Pons (tissue), 1 donor: ENCODE results near the gene GLP1R.

Experiments used
- DNase-seq: peaks from one replicate; pipeline ENCODE4 v3.0.0-alpha.2; 2016; ENCODE audit warnings: low spot score

The GLP1R gene

DNA sequence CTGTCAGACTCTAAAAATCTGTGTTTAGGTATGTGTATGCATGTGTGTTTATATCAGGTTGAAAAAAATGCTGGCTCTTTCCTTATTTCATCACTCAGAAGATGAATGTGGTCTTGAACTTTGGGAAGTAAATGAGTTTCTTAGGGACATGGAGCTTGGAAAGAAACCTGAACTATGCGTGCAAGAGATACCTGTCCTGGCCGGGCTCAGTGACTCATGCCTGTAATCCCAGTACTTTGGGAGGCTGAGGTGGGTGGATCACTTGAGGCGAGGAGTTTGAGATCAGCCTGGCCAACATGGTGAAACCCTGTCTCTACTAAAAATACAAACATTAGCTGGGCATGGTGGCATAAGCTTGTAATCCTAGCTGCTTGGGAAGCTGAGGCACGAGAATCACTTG lies 4.4 kb upstream of the GLP1R start:
- DNase-seq: no peak

GRCh38 chr6:39047434-39048327 lies 900 bp upstream of the GLP1R start:
- no peak for DNase-seq

GRCh38 chr6:39049575-39050283 lies 1.1 kb downstream of the GLP1R start:
- DNase-seq: no peak

DNA sequence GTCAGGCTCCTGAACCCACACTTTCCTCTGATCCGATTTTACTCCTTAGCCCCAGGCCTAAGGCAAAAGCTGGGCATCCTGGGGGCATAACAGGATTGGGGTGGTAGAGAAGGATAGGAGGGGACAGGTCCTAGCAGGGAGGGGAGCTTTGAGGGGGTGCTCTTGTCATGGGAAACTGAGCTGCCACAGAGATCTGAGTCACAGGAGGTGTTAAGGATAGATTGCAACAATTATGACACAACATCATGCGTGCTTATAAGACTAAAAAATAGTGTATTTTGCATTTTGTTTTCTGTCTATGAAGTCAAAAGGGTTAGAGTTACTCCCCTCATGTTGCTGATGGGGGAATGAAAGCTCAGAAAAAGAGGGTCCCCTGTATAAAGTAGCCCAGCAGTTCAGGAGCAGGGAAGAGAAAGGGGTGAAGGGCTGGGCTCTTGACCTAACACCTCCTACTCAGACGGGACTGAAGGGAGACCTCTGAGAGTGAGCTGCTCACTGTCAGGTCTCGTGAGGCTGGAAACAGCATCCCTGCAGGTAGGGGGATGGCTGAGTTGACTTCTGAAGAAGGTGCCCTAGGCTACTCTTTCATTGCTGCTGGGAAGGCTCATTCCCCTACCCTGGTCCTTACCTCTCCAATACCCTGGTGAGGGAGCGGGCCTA lies 2.0 kb downstream of the GLP1R start:
- DNase-seq: no peak

- no peak for DNase-seq
Observed at GRCh38 chr6:39051399-39052122, 3.0 kb downstream of the GLP1R start.

- no peak for DNase-seq
Observed at GRCh38 chr6:39053016-39053624, 4.5 kb downstream of the GLP1R start.

DNA sequence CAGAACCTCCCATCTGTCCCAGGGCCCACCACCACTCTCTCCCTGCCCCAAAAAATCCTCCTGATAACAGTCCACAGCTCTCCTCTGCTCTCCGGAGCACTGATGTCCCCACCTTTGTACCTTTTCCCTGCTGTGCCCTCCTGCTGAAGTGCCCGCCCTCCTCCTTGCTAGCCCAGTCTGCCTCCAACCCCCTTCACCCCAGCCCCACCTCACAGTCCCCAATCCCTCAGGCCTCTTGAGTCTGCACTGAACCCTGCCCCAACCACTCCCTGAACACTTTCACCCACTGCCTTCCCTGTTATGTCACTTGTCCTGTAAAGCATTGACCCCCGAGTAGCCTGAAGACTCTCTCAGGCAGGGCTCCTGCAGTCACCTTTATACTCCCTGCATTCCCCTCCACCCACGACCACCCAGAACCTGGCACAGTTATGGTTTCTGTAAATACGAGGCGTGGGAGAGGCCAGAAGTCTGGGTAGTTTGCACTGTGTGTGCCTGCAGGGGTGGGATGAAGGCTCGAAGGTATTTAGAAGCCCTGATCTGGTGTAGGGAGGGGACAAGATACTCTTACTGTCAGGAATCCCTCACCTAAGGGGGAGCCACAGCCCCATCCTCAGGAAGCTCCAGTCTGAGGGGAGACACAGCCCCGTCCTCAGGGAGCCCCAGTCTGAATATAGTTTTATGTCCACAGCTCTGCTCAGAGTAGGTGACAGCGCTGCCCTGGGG lies 5.4 kb downstream of the GLP1R start:
- no peak for DNase-seq

- no peak for DNase-seq
Observed at GRCh38 chr6:39054577-39055142, 6.1 kb downstream of the GLP1R start.

- no peak for DNase-seq
Observed at GRCh38 chr6:39055661-39056060, 7.1 kb downstream of the GLP1R start.

GRCh38 chr6:39056191-39056590 lies 7.6 kb downstream of the GLP1R start:
- DNase-seq: no peak

DNA sequence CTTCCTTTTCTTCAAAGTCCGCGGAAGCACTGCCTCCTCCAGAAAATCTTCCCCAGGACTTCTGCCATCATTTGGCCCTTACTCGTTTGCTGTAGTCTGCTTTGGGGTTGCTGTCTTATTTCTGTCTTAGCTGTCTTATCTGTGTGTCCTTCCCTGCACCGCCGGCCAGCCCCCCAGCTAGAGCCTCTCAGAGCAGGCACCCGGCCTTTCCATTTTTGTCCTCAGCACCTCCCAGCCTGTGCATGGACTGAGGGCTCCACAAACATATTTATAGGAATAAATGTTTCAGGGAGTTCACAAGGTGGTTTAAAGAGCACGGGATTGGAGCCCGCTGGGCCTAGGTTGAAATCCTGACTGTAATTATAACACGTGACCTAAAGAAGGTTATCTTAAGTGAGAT lies 8.1 kb downstream of the GLP1R start:
- DNase-seq: no peak

- no peak for DNase-seq
Observed at GRCh38 chr6:39057251-39058155, 8.9 kb downstream of the GLP1R start.

DNA sequence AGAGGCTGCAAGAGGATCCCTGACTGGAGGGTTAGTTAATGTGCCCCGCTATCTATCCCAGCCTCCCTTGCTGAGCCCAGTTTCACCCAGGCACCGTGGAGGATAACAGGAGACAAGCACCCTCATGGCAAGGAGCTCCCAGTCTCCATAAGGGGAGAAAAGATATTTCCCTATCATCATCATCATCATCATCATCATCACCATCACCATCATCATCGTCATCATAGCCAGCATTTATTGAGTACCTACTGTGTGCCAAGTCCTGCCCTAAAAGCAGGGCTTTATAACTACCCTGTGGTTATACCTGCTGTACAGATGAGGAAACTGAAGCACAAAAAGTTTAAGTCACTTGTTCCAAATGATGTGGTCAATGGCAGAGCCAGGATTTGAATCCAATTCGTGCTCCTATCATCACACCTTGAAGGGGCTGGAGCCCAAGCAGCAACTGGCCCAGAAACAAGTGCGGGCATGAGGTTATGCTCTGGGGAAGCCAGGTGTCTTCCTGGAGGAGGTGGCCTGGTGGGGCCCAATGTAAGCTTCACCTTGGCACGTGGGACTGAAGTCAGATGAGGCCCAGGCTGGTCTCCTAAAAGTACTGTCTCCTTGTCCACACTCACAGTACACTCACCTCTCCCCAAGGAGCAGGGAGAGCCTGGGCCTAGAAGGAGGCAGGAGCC lies 10.0 kb downstream of the GLP1R start:
- no peak for DNase-seq

- no peak for DNase-seq
Observed at GRCh38 chr6:39059496-39060310, 11.1 kb downstream of the GLP1R start.

- DNase-seq: no peak
Observed at GRCh38 chr6:39060467-39061160, 12.0 kb downstream of the GLP1R start.

DNA sequence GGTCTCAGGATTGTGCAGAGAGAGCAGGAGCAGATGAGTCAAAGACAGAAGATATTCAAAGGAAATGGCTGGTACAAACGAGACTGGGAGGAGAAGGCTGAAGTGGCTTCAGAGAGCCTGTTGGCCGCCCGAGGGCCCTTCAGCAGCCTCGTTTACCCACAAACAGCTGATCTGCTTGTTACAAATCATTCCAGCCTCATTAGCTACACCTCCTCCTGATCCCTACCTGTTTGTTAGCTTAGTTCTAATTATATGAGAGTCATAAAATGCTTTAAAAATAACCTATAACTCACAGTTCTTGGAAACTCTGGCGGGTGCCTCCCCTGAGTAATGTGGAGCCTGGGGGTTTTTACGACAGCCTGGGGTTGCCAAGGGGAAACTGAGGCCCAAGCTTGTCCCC lies 12.6 kb downstream of the GLP1R start:
- DNase-seq: no peak

DNA sequence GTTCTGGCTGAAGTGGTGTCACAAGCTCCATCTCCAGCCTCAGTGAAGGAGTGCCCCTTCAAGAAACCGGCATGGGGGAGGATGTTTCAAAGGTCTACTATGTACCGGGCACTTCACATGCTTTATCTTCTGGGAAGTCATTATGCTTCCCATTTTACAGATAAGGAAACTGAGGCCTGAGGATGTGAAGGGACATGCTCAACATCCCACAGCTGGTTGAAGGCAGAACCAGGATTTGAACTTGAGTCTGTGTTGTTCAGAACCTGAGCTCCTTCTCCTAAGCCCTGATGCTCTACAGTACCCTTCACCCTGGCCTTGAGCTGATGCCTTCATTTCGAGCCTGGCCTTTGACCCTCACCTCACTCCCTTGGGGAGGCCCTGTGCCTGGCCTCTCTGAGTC lies 13.0 kb downstream of the GLP1R start:
- DNase-seq: no peak
